H54 (cell line): ENCODE results near the gene AP5S1.

Source experiments
- DNase-seq: peaks from one replicate; pipeline ENCODE4 v3.0.0; 2011; ENCODE audit warnings: low spot score, mixed read lengths; ENCODE audit not compliant: insufficient read length
- FAIRE-seq: peaks from 3 replicates; lab custom pipeline; 2011; peaks lifted over from hg19 to GRCh38; lab: Jason Lieb, UNC
- POLR2A ChIP-seq: IDR thresholded peaks from 2 replicates; pipeline ENCODE4 v1.6.1; 2011; ENCODE audit warnings: low read depth, mild to moderate bottlenecking, low read length

Gene AP5S1

DNA sequence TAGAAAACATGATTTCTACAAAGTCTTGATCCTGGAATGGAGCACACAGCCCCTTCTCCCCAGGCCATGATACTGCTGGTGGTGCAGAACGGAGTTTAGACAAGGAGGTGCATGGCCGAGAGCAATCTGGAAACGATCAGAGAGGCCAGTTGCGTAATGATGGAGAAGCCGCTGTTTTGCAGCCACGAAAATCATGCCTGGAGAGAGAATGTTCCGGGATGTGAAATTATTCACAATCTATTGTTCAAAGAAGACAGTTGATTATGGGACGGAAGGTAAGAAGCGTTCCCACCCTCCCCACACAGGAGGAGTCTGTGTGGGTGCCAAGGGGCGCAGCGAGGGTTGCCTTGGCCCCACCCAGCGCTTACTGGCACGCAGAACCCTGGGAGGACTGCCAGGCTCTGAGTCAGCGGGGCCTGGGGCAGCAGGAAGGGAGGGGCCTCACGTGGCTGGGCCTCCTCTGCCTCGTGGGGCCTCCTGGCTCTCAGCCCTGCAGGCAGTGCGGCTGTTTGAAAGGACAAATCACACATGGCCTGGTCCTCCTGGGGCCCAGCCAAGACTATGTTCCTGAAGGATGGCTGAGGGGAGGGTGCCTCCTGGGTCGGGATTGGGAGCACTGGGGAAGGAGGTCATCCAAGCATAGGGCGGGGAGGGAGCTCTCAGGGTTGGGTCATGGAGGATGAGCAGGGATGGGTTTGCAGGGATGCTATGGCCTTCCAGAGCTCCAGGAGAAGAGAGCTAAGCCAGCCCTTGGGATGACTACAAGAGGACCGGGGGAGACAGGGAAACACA, 8.7 kb upstream of the AP5S1 start:
- no peak; the same call in 1 of the 2 replicates for TF ChIP-seq POLR2A
- DNase-seq = peak; percentile 84
- FAIRE-seq = peak; percentile 65

DNA sequence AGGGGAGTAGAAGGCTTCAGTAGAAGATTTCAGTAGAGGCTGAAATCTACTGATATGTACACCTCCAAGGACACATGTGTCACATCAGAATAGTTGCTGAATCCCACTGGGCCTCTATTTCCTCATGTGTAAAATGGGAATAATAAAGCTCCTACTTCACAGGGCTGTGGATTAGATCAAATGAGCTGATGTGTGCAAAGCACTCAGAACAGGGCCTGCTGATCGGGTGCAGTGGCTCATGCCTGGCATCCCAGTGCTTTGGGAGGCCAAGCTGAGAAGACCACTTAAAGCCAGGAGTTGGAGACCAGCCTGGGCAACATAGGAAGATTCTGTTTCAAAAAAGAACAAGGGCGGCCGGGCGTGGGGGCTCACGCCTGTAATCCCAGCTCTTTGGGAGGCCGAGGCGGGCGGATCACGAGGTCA, 8.1 kb upstream of the AP5S1 start:
- no peak for DNase-seq
- no peak for FAIRE-seq
- no peak for TF ChIP-seq POLR2A

DNA sequence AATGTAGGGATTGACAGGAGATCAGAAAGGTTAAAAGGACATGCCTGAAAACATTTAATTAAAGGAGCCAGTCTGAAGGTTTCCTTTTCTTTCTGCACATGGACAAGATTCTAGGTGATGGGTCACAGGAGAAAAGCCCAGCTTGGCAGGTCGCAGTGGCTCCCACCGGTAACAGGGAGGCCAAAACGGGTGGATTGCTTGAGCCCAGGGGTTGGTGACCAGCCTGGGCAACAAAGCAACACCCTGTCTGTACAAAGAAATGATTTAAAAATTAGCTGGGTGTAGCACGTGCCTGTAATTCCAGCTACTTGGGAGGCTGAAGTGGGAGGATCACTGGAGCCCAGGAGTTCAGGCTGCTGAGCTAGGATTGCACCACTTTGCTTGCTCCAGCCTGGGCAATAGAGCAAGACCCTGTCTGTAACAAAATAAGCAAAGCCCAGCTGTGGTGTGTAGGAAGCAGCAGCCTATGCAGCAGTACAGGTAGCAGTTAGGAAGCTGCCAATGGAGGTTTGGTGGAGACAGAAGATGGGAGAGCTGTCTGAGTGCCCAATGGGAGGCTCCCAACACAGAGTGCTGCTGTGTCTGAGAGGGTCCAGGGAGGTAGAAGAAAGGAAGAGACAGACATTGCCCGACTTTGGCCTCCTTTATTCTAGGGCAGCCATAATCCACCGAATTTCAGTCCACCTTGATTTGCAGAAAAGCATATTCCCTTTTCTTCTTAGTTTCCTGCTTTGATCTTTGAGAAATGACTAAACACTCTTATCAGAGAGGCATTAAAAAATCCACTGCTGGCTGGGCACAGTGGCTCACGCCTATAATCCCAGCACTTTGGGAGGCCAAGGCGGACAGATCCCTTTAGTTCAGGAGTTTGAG, 7.1 kb upstream of the AP5S1 start:
- no peak for DNase-seq
- TF ChIP-seq POLR2A = no peak
- FAIRE-seq = no peak

DNA sequence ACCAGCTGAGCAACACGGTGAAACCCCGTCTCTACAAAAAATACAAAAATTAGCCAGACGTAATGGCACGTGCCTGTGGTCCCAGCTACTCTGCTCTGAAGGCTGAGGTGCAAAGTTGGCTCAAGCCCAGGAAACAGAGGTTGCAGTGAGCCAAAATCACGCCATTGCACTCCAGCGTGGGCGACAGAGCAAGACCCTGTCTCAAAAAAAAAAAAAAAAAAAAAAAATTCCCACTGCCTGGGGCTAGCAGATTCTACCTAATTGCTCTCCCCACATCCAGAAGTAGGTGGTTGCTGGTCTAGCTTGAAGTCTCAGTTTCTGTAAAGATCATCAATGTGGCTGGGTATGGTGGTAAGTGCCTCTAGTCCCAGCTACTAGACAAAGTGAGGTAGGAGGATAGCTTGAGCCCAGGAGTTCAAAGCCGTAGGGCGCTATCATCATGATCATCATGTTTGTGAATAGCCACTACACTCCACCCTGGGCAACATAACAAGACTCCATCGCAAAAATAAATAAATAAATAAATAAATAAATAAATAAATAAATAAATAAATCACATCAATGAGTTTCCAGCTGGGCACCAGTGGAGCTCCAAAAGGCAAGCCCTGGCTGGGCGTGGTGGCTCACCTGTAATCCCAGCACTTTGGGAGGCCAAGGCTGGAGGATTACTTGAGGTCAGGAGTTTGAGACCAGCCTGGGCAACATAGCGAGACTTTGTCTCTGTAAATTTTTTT, 6.3 kb upstream of the AP5S1 start:
- FAIRE-seq = no peak
- TF ChIP-seq POLR2A = no peak

DNA sequence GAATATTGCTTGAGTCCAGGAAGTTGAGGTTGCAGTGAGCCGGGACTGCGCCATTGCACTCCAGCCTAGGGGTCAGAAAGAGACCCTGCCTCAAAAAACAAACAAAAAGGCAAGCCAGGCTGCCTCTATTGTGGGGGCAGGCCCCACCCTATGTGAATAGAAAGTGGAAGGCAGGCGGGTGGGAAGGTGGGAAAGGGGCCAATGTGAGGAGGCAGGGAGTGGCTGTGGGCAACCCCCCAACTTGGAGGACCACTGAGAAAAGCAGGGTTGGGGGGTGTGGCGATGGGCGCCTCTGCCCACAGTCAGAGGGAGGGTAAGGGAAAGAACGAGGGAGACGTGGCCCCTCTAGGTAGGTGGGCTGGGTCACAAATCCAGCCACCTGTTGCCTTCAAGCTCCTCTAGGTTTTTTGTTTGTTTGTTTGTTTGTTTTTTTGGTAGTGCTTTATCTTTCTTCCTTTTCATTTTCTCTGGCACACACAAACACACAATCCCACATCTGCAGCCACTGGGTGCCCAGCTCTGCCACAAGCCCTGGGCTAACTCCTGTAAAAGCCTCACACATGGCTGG, 5.3 kb upstream of the AP5S1 start:
- no peak for DNase-seq
- no peak for TF ChIP-seq POLR2A
- no peak for FAIRE-seq

More for the DNA sequence above, 6.3 kb upstream of the AP5S1 start:
- DNase-seq = no peak

DNA sequence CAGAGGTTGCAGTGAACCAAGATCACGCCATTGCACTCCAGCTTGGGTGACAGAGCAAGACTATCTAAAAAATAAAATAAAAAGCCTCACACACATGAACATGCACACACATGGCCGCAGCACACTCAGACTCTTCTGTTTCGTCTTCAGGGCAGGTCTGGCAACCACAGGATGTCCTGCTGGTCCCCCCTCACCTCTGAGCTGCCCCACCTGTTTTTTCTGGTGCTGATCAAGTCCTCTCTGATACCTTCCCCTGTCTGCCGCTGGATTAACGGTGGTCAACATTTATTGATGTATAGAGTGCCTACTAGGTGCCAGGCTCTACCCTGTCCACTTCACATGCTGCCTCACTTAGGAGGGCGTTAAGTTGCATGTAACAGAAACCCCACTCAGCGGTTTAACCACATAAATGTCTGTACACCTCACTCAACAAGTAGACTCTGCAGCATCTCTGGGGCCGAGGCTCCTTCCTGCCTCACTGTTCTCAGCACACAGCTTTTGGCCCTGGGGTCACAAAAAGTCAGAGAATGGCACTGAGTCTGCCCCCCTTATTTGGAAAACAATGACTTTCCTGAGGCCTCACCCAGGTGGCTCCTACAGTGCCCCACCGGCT, 4.5 kb upstream of the AP5S1 start:
- DNase-seq (no peak), FAIRE-seq (no peak)
- no peak for TF ChIP-seq POLR2A

DNA sequence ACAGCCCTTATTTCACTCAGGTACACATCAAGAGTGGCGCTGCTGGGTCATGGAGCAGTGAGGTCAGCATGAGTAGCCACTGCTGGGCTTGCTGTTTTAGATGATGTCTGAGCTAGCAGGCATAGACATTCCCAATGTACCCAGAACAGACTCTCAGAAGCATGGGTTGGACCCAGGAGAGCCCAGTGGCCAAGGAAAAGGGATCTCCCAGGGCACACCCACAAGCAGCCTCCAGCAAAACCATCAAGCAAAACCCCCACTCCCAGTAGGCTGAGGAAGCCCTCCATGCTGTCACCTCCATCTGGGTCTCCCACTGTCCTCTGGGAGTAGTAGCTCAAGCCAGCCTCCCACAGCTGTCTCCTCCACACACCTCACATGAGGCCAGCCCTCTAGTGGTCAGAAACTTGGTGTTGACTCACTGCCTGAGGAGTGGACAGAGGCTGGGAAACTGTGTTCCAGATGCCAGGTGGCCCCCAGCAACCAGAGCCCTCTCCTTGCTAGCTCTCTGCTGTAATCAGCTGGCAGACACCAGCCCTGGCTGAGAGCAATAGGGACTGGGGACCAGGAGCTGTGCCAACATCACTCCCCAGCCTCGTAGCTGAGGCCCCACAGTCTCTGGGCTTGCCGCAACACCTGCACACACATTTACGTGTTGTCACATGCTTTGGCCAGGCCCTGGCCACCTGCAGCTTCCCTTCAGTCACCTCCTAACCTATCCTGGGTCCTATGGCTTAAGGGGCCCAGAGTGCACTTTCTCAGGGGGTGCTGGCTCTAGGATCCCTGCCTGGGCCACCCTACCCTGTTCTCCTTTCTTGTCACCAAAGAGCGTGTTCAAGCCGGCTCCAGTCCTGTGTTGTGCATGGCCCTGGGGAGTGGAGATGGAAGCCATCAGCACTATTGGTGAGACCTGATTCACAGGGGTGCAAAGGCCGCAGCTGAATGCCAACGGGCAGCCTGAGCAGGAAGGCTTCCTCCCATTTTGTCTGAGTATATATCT, 1.9 kb upstream of the AP5S1 start:
- FAIRE-seq (no peak), DNase-seq (peak; percentile 56)
- TF ChIP-seq POLR2A = no peak

DNA sequence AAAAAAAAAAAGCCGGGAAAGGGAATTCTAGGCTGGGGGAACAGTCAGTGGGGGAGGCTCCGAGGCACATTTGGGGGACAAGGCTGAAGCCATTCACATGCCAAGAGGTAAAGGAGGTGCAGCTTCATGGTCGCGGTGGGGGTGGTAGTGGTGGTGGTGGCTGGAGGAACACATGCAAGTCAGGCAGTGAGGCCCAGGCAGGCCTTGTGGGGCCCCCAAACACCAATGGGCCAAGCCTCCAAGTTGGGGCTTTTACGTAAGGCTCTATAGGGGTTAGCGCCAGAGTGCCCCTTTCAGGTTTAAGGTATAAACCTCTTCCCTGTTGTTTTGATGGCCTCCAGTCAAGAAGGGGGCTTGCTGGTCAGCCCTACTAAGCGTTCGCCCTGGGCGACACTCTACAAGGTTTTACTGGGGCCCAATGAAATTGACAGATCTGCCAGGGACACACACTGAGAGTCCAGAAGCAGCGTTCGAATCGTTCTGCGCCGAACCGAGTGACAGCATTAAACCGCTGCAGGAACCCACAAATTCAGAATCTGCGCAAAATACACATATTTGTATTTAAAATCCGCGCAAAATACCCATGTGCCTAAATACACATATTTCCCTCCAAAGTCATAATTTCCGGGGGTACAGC, 818 bp upstream of the AP5S1 start:
- DNase-seq = no peak
- no peak for FAIRE-seq

DNA sequence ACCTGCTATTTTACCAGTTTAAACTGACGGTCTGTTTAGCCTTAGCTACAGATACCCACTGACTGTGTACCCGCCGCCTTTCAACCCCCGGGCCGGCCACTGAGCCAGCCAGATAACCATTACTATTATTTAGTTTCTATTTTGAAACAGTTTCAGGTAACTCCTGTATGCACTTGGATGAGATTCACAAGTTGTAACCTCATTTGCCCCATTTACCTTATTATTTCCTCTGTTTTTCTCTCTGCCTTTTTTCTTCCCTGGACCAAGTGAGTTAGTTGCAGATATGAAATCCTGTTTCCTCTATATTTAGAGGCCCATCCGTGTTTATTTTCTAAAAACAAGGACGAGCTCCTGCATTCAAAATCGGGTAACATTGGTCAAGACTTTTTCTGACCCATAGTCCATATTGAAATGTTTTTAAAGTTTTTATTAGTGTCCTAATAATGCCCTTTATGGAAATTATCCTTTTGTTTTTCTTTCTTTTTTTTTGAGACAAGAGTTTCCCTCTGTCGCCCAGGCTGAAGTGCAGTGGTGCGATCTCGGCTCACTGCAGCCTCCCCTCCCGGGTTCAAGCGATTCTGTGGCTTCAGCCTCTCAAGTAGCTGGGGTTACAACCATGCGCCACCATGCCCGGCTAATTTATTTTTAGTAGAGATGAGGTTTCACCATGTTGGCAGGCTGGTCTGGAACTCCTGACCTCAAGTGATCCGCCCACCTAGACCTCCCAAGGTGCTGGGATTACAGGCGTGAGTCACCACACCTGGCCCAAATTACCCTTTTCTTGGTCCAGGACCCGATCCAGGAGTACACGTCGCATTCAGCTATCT, 767 bp downstream of the AP5S1 start:
- FAIRE-seq (no peak), DNase-seq (no peak)
- TF ChIP-seq POLR2A = no peak

More for the DNA sequence above, 818 bp upstream of the AP5S1 start:
- TF ChIP-seq POLR2A = no peak

DNA sequence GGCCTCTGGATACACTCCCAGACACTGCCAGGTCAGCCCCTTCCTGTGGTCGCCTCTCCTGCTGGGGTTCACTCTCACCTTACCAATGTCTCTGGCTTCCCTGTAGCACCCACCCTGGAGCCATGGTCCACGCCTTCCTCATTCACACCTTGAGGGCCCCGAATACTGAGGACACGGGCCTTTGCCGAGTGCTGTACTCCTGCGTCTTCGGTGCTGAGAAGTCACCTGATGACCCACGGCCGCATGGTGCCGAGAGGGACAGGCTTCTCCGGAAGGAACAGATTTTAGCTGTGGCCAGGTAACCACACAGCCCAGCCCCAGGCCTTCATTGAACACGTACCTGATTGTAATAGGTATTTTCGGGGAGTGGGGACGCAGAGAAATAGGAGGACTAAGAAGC, 1.6 kb downstream of the AP5S1 start:
- no peak for TF ChIP-seq POLR2A
- FAIRE-seq (no peak), DNase-seq (no peak)

DNA sequence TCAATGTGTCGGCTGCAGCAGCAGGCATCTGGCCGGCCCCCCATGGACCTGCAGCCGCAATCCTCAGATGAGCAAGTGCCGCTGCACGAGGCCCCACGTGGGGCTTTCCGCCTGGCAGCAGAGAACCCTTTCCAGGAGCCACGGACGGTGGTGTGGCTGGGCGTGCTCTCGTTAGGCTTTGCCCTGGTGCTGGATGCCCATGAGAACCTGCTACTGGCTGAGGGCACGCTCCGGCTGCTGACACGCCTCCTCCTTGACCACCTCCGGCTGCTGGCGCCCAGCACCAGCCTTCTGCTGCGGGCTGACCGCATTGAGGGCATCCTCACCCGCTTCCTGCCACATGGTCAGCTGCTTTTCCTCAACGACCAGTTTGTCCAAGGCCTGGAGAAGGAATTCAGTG, 3.5 kb downstream of the AP5S1 start:
- TF ChIP-seq POLR2A = no peak
- no peak for DNase-seq
- FAIRE-seq = no peak
